Kidney (tissue), 14 donors: Measurements from ENCODE around the gene ETS1. TPM values are rescaled to one million over a fixed set of nuclear protein-coding genes. Genes with fewer than 3 reads are reported as not detected.

Experiments
- DNase-seq, 5 donors: peaks; one replicate each; pipeline ENCODE4 v3.0.0-alpha.2; 2013 to 2020
- FAIRE-seq: peaks from 2 replicates; lab custom pipeline; 2012; peaks lifted over from hg19 to GRCh38; lab: Jason Lieb, UNC
- H3K27ac ChIP-seq, 2 donors: one replicate each; pipeline ENCODE4 v1.7.0; 2013; ENCODE audit warnings: low read depth in 2 of 2, low read length in 2 of 2, inconsistent platforms in 1 of 2
- H3K27me3 ChIP-seq: one replicate; pipeline ENCODE4 v1.7.1; 2013; ENCODE audit warnings: low read length, inconsistent platforms; ENCODE audit not compliant: control insufficient read depth, insufficient read depth
- H3K36me3 ChIP-seq, 3 donors: one replicate each; pipeline versions ENCODE4 v1.7.0 to v1.7.1; 2013; ENCODE audit warnings: low read length in 3 of 3, control low read depth in 1 of 3, inconsistent platforms in 1 of 3; ENCODE audit not compliant: insufficient read depth in 3 of 3, control insufficient read depth in 2 of 3
- H3K4me1 ChIP-seq, 3 donors: one replicate each; pipeline versions ENCODE4 v1.7.0 to v1.7.1; 2013; ENCODE audit warnings: low read length in 3 of 3, inconsistent platforms in 1 of 3, low read depth in 1 of 3; ENCODE audit not compliant: control insufficient read depth in 2 of 3, insufficient read depth in 2 of 3
- H3K4me3 ChIP-seq, 3 donors: one replicate each; pipeline versions ENCODE4 v1.7.0 to v1.8.1; 2013; ENCODE audit warnings: low read length in 3 of 3, control low read depth in 1 of 3, inconsistent platforms in 1 of 3
- H3K9ac ChIP-seq, 3 donors: one replicate each; pipeline versions ENCODE4 v1.7.0 to v1.7.1; 2013; ENCODE audit warnings: low read length in 3 of 3, control low read depth in 1 of 3, inconsistent platforms in 1 of 3
- H3K9me3 ChIP-seq, 3 donors: one replicate each; pipeline versions ENCODE4 v1.7.0 to v1.7.1; 2013; ENCODE audit warnings: low read length in 3 of 3, control low read depth in 1 of 3, inconsistent platforms in 1 of 3; ENCODE audit not compliant: control insufficient read depth in 2 of 3, insufficient read depth in 1 of 3
- intact Hi-C: fragments of 100-400 bp; cut with DNase I; formaldehyde crosslinking; loops from one replicate; pipeline ENCODE4 v1.11.1; 2022
- polyA plus RNA-seq: library from polyadenylated mRNA; stranded (reverse); fragments of 350-450 nt; fragmentation: Illumina TruSeq; extraction: RNeasy Lipid Tissue Mini Kit (QIAGEN cat#74804); gene quantifications from one replicate; pipeline ENCODE4 v1.2.3, GENCODE V29; 2014; ENCODE audit warnings: low read depth, low replicate concordance; ENCODE audit not compliant: insufficient read depth
- total RNA-seq: library from RNA; stranded (reverse); fragmentation: NEBNext Ultra II Directional; extraction: Animal tissue kit (Norgen Biotek cat#: 25700); gene quantifications from one replicate; pipeline ENCODE4 v1.2.1, GENCODE V29; 2021
- TF ChIP-seq, protein P1 (sequence below): IDR thresholded peaks from 3 replicates; pipeline ENCODE4 v1.5.1; 2012; ENCODE audit warnings: mild to moderate bottlenecking, moderate library complexity, borderline replicate concordance; ENCODE audit not compliant: insufficient read depth; ENCODE audit errors: extremely low read depth
- donor health status: control.
- donor health status: control.
- donor health status: control.
- donor health status: control.
- donor health status: control.
- donor health status: DM: yes; HTN: yes; CAD: no.
- donor health status: Normal renal cell carcinoma (clear cell type).

The ETS1 gene
- total and polyA plus RNA-seq, 2 donors from 2014 or later = 23.5 to 124 TPM

DNA sequence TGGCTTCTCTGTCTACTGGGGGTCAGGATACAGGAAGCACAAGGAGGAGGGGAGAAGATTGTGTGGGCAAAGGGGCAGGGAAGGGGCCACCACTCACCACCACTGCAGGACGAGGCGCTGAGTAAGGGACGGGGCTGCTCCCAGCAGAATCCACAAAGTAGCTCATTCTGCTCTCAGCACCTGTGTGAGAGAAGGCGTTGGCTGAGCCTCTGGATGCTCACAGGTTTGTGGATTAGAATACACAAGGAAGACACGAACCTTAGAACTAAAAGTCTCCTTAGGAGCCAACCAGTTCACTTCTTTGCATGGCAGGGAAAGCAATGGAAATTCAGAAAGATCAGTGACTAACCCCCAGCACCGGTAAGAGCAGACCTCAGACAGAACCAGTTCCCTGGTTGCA lies 14.4 kb downstream of the ETS1 start:
- no peak for FAIRE-seq
- no peak for DNase-seq
- Histone ChIP-seq H3K27me3 (no peaks in the 10 kb centered on the region), H3K4me3 (no peak overlapping the region), H3K9ac (no peak overlapping the region), H3K27ac (no peak overlapping the region), H3K36me3 (no peaks in the 10 kb centered on the region), H3K9me3 (no peaks in the 10 kb centered on the region), H3K4me1 (peaks cover 0 to 8% (median 8%) of the 10 kb centered on the region in 3 donors)
- TF ChIP-seq, protein P1, sequence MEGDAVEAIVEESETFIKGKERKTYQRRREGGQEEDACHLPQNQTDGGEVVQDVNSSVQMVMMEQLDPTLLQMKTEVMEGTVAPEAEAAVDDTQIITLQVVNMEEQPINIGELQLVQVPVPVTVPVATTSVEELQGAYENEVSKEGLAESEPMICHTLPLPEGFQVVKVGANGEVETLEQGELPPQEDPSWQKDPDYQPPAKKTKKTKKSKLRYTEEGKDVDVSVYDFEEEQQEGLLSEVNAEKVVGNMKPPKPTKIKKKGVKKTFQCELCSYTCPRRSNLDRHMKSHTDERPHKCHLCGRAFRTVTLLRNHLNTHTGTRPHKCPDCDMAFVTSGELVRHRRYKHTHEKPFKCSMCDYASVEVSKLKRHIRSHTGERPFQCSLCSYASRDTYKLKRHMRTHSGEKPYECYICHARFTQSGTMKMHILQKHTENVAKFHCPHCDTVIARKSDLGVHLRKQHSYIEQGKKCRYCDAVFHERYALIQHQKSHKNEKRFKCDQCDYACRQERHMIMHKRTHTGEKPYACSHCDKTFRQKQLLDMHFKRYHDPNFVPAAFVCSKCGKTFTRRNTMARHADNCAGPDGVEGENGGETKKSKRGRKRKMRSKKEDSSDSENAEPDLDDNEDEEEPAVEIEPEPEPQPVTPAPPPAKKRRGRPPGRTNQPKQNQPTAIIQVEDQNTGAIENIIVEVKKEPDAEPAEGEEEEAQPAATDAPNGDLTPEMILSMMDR = no peak
- intact Hi-C loops = no loop called here

DNA sequence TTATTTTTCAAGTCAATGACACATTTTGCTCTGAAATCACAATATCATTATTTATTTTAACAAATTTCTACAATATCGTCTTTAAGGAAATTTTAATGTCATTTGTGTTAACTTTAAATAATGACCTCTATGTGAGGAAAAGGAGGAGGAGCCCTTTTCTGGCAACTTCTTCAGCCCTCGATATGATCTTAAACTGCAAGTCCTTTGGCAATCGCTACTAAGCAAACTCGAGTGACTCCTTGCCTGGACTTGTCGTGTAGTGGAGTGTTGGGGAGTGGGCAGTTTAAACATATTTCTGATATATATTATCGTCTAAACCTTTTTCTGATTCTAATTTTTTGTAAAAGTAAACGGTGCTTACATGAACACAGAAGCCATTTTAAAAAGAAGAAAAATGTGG lies 16.7 kb downstream of the ETS1 start:
- H3K36me3 ChIP-seq = no peaks in the 10 kb centered on the region
- intact Hi-C loops = no loop called here
- no peak for DNase-seq
- TF ChIP-seq, protein P1 = no peak
- no peak overlapping the region for H3K27ac ChIP-seq
- H3K9ac ChIP-seq = no peak overlapping the region
- H3K9me3 ChIP-seq = no peaks in the 10 kb centered on the region
- no peaks in the 10 kb centered on the region for H3K27me3 ChIP-seq
- H3K4me1 ChIP-seq = peaks cover 0 to 5% (median under 1%) of the 10 kb centered on the region in 3 donors
- FAIRE-seq = no peak
- H3K4me3 ChIP-seq = no peak overlapping the region

DNA sequence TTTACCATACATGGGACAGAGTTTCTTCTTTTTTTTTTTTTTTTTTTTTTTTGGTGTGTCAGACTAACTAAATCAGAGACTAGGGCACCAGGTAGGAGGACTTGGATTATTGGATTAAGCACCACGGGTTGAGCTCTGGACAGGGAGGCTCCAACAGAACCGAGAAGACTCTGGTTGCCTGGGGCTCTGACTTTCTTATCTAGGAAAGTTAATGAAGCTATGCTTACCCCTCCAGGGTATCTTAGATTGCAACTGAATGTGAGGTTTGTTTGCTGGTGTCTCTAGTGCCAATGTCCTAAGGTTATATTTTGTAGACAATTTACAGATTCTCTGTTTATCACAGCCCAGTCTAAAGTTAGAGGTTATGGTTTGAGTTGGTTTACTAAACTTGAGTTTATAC lies 18.1 kb downstream of the ETS1 start:
- H3K36me3 ChIP-seq = no peaks in the 10 kb centered on the region
- no peak overlapping the region for H3K27ac ChIP-seq
- TF ChIP-seq, protein P1 = no peak
- no peak overlapping the region for H3K4me3 ChIP-seq
- H3K27me3 ChIP-seq = no peaks in the 10 kb centered on the region
- FAIRE-seq = no peak
- DNase-seq = no peak
- intact Hi-C loops = no loop called here
- H3K4me1 ChIP-seq = peaks cover 0 to 4% (median 0%) of the 10 kb centered on the region in 3 donors
- no peak overlapping the region for H3K9ac ChIP-seq
- H3K9me3 ChIP-seq = no peaks in the 10 kb centered on the region
